Vagina (tissue), 2 donors: Measurements from ENCODE around the gene UBE2E2.

Source experiments
- CTCF ChIP-seq, 3 experiments: fragments of 450-650 bp in 2 of 3; fragments of 200-600 bp in 1 of 3; sonication (generic) in 1 of 3; IDR thresholded peaks; one replicate each; pipeline ENCODE4 v1.5.1; 2017 to 2019; ENCODE audit warnings: antibody characterized with exemption in 3 of 3, mild to moderate bottlenecking in 2 of 3, moderate library complexity in 2 of 3
- POLR2A ChIP-seq, 2 donors: fragments of 450-650 bp; IDR thresholded peaks; one replicate each; pipeline ENCODE4 v1.6.1; 2017; ENCODE audit warnings: antibody characterized with exemption in 2 of 2, mild to moderate bottlenecking in 2 of 2, moderate library complexity in 2 of 2
- POLR2AphosphoS5 ChIP-seq, 2 donors: sonication (generic); formaldehyde crosslinking; IDR thresholded peaks; one replicate each; pipeline ENCODE4 v1.9.0; 2017; ENCODE audit warnings: antibody characterized with exemption in 2 of 2, mild to moderate bottlenecking in 2 of 2, low read depth in 1 of 2; ENCODE audit not compliant: insufficient read depth in 1 of 2

DNA sequence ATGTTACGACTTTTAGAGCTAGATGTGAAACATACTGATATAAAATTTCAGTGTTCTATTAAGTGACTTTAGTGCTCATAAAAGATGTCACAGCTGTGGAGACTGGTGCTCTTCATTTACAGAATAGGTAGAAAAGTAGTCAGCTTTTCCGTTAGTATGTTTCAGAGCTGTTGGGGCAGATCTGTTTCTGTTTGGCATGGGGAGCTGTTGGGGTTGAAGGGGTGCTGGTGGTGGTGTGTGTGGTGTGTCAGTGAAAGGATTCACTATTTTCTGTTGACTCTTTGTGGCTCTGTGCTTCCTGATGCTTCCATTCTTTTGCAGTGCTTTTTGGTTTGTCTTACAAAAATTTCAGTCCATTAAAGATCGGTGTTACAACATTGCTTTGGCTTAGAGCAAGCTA is 3.2 kb downstream of the UBE2E2 start:
- TF ChIP-seq CTCF (IDR thresholded peaks at IDR 0.05) (no peak), POLR2A (IDR thresholded peaks at IDR 0.05) (no peak), POLR2AphosphoS5 (IDR thresholded peaks at IDR 0.05; ENCODE audit: insufficient read depth in 1 of 2, low read depth in 1 of 2) (no peak)
